Jurkat, Clone E6-1 (cell line): ENCODE data around the gene TRIM7.
"Not testable (repeated sequence)": the region's sequence is repeated elsewhere in the genome, so short reads cannot be mapped to it uniquely, and the experiment has no call there.

Source experiments
- DNase-seq: peaks from one replicate; pipeline ENCODE4 v3.0.0-alpha.2; 2011; ENCODE audit warnings: low read depth, low spot score
- H3K4me3 ChIP-seq: 2 replicates; pipeline ENCODE4 v1.5.1; 2011; ENCODE audit warnings: mild to moderate bottlenecking, low read length, control low read depth, moderate library complexity

TRIM7 gene

GRCh38 chr5:181185560-181185959 is 19.4 kb downstream of the TRIM7 start:
- no peak overlapping the region for H3K4me3 ChIP-seq
- no peak for DNase-seq

- H3K4me3 ChIP-seq = no peak overlapping the region
- DNase-seq = no peak
Observed at GRCh38 chr5:181184845-181185216, 20.2 kb downstream of the TRIM7 start.

- no peak for DNase-seq
- no peak overlapping the region for H3K4me3 ChIP-seq
Observed at GRCh38 chr5:181182651-181183050, 22.3 kb downstream of the TRIM7 start.

- no peak overlapping the region for H3K4me3 ChIP-seq
- peak; percentile 64 for DNase-seq
Observed at GRCh38 chr5:181181650-181182565, 23.1 kb downstream of the TRIM7 start.

- DNase-seq, H3K4me3 ChIP-seq: not testable (repeated sequence)
Observed at GRCh38 chr5:181177559-181177958, 27.4 kb downstream of the TRIM7 start.

GRCh38 chr5:181176254-181176952 is 28.6 kb downstream of the TRIM7 start:
- no peak for DNase-seq
- no peak overlapping the region for H3K4me3 ChIP-seq

GRCh38 chr5:181173420-181174342 is 31.3 kb downstream of the TRIM7 start:
- peak; percentile 86 for DNase-seq
- peak overlapping the region; percentile 59 for H3K4me3 ChIP-seq

GRCh38 chr5:181173027-181173419 is 32.0 kb downstream of the TRIM7 start:
- peak; percentile 71 for DNase-seq
- peak overlapping the region; percentile 59 for H3K4me3 ChIP-seq

- no peak for DNase-seq
Observed at GRCh38 chr5:181171782-181172181, 33.2 kb downstream of the TRIM7 start.

GRCh38 chr5:181170996-181171395 is 34.0 kb downstream of the TRIM7 start:
- no peak for DNase-seq
- no peak overlapping the region for H3K4me3 ChIP-seq

More at GRCh38 chr5:181171782-181172181, 33.2 kb downstream of the TRIM7 start:
- H3K4me3 ChIP-seq = no peak overlapping the region

- no peak overlapping the region for H3K4me3 ChIP-seq
- no peak for DNase-seq
Observed at GRCh38 chr5:181170237-181170825, 34.7 kb downstream of the TRIM7 start.

GRCh38 chr5:181169459-181170236 is 35.3 kb downstream of the TRIM7 start:
- H3K4me3 ChIP-seq, DNase-seq: not testable (repeated sequence)

GRCh38 chr5:181168595-181169118 is 36.3 kb downstream of the TRIM7 start:
- no peak overlapping the region for H3K4me3 ChIP-seq
- no peak for DNase-seq

GRCh38 chr5:181167814-181168488 is 37.0 kb downstream of the TRIM7 start:
- H3K4me3 ChIP-seq = no peak overlapping the region
- DNase-seq = no peak

GRCh38 chr5:181166812-181167733 is 37.9 kb downstream of the TRIM7 start:
- DNase-seq = no peak

More at GRCh38 chr5:181166812-181167733, 37.9 kb downstream of the TRIM7 start:
- H3K4me3 ChIP-seq = no peak overlapping the region
